GM12875 (cell line): ENCODE data around the gene FNDC8.

ENCODE experiments used
- H3K4me3 ChIP-seq: one replicate; pipeline ENCODE4 v1.5.1; 2011; ENCODE audit warnings: low read depth, low read length, control low read depth
- CTCF ChIP-seq: IDR thresholded peaks from 2 replicates; pipeline ENCODE4 v1.5.1; 2011; ENCODE audit warnings: low read depth, mild to moderate bottlenecking, control low read depth, inconsistent platforms, low read length, moderate library complexity, borderline replicate concordance; ENCODE audit not compliant: insufficient read depth

Gene FNDC8

DNA sequence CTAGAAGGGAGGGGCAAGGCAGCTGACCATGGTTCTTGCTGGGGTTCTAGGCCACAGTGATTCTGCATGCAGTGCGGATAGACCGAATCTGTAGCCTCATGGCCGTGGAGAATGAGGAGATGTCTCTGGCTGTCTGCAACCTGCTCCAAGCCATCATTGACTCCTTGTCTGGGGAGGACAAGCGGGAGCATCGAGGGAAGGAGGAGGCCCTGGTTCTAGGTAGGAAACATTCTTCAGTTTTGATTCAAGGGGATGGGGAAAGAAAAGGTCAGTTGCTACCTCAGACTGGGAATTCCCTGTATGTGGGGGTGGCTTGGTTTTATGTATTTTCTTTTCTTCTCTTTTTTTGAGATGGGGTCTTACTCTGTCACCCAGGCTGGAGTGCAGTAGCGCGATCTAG lies 33.8 kb downstream of the FNDC8 start:
- TF ChIP-seq CTCF: no peak
- no peak overlapping the region for H3K4me3 ChIP-seq

DNA sequence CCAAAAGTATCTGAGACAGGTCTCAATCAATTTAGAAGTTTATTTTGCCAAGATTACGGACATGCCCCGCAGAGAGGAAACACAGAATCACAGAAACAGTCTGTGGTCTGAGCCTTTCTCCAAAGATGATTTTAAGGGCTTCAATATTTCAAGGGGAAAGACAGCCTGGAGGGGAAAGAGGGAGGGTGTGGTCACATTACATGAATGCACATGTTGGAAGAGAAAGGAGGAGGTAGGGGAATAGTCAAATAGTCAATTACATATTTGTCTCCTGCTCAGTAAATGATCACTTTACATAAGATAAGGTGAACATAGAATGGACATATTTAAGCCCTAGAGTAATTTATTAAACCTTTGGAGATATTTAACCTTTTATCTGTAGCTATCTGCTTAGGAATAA lies 38.5 kb downstream of the FNDC8 start:
- TF ChIP-seq CTCF: no peak
- no peak overlapping the region for H3K4me3 ChIP-seq

GRCh38 chr17:35160354-35161201 lies 39.2 kb downstream of the FNDC8 start:
- TF ChIP-seq CTCF: no peak

DNA sequence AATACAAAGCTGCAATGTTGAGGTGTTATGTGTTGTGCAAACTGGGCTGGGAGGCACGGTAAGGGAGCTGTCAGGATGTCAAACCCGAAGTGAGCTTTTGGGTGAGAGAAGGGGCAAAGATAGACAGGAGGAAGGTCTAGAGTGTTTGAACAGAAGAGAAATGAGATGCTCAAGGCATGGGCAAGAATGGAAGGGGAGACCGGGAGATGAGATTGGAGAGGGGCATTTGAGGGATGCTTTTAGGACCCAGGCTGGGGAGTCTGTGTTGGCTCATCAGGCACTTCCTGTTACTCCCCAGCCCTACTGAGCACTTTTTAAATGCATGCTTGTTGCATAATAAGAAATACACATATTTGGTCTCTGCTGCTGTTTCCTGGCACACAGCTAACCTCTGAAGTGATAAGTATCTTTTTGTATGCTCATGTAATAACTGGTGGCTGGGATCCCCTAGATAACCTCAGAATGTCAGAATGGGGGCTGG lies 39.9 kb downstream of the FNDC8 start:
- no peak for TF ChIP-seq CTCF
- H3K4me3 ChIP-seq: no peak overlapping the region

More at GRCh38 chr17:35160354-35161201, 39.2 kb downstream of the FNDC8 start:
- no peak overlapping the region for H3K4me3 ChIP-seq

DNA sequence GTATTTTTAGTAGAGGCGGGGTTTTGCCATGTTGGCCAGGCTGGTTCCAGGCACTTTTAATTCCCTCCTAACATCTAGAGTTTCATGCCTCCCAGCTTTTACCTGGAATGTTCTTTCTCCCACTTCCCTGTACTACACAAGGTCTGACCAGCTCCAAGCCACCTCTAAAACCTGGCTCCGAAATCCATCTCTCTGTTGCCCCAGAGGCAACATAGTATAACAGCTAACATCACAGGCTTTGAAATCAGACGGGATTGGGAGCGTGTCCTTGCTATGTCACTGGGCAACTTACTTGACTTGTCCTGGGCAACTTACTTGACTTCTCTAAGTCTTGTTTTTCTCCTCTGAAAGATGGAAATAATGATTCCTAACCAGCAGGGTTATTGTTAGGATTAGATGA lies 41.3 kb downstream of the FNDC8 start:
- TF ChIP-seq CTCF: no peak
- no peak overlapping the region for H3K4me3 ChIP-seq

DNA sequence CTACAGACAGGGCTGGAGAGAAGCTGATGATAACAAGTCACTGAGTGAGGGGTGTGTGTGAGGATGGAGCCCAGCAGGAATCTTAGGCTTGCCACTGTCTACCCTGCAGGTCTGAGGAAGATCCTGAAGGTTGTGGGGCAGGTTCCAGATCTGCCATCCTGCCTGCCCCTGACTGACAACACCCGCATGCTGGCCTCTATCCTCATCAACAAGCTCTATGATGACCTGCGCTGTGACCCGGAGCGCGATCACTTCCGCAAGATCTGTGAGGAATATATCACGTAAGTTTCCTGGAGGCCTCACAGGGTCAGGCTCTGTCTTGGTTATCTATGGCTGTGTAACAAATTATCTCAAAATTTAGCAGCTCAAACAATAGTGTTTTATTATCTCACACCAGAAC lies 42.5 kb downstream of the FNDC8 start:
- no peak for TF ChIP-seq CTCF

GRCh38 chr17:35164716-35165115 lies 43.3 kb downstream of the FNDC8 start:
- H3K4me3 ChIP-seq: no peak overlapping the region
- TF ChIP-seq CTCF: no peak

More for the DNA sequence above, 42.5 kb downstream of the FNDC8 start:
- no peak overlapping the region for H3K4me3 ChIP-seq
